ENCODE data around the gene R3HDML. TPM values are rescaled to one million over a fixed set of nuclear protein-coding genes. Genes with fewer than 3 reads are reported as not detected.

The R3HDML gene
- total and polyA plus RNA-seq, 2 of the 13 experiments (the other 11 are each of a cell fraction or from before 2014, with no cell fraction given) = not detected

DNA sequence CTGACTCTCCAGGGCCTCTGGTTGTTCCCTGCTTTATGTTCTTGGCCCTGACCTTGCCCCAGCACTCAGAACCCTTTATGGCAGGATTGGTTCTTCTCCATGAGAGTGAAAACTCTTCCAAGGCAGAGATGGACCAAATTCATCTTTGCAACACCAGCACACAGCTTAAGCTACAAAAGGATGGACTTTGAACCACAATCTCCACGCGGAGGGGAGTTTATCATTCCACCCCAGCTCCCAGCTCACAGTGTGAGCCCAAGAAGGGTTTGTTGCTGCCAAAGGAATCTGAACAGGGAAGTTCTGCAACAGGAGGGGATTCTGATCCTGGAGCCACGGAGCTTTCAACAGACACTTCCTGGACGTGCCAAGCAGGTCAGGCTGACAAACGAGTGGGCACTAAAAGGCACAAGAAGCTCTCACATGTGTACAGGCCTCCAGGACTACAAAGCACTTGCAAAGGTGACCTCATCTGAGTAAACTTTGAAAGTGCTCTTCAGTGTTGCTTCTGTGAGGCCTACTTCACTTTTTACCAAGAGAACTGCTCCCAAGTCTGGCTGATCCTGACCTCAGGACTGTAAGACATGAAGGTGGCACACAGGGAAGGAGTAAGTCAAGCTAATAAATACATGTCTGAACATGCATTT lies 34.7 kb upstream of the R3HDML start (continued):
- peak; percentile 69; the same call in 1 of the 2 replicates for TF ChIP-seq HMGXB3 (CRISPR knock-in tag; IDR thresholded peaks at IDR 0.05; ENCODE audit: borderline replicate concordance)
- no peak for TF ChIP-seq TRIM24 (CRISPR knock-in tag; IDR thresholded peaks at IDR 0.05)
- TF ChIP-seq, protein P1, sequence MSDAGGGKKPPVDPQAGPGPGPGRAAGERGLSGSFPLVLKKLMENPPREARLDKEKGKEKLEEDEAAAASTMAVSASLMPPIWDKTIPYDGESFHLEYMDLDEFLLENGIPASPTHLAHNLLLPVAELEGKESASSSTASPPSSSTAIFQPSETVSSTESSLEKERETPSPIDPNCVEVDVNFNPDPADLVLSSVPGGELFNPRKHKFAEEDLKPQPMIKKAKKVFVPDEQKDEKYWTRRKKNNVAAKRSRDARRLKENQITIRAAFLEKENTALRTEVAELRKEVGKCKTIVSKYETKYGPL (CRISPR knock-in tag; IDR thresholded peaks at IDR 0.05) = no peak
- TF ChIP-seq REPIN1 (CRISPR knock-in tag; IDR thresholded peaks at IDR 0.05; ENCODE audit: borderline replicate concordance, low read depth) = peak; percentile 71
- TF ChIP-seq ZFP91 (CRISPR knock-in tag; IDR thresholded peaks at IDR 0.05; ENCODE audit: borderline replicate concordance) = peak; percentile 80; the same call in 1 of the 2 replicates
- TF ChIP-seq ZNF136 (CRISPR knock-in tag; IDR thresholded peaks at IDR 0.05; ENCODE audit: low read depth) = peak; percentile 52; the same call in 1 of the 2 replicates
- no peak for TF ChIP-seq MXD1 (CRISPR knock-in tag; IDR thresholded peaks at IDR 0.05)
- TF ChIP-seq ZNF225 (CRISPR knock-in tag; IDR thresholded peaks at IDR 0.05) = peak; percentile 59; the same call in 1 of the 2 replicates
- no peak for TF ChIP-seq TAF15 (IDR thresholded peaks at IDR 0.05; ENCODE audit: low read depth, low read length, poor library complexity, severe bottlenecking)
- no peak for TF ChIP-seq ZSCAN25 (CRISPR knock-in tag; IDR thresholded peaks at IDR 0.05)
- 0 out of 2 replicates have a peak, but pooled peaks have one; percentile 46 for TF ChIP-seq ZNF816 (CRISPR knock-in tag; IDR thresholded peaks at IDR 0.05; ENCODE audit: borderline replicate concordance)
- peak in 1 of 2 experiments; percentile 35; a peak in 1 of 4 replicates for TF ChIP-seq ATF4 (CRISPR knock-in tag; IDR thresholded peaks at IDR 0.05)
- TF ChIP-seq ZNF264 (CRISPR knock-in tag; IDR thresholded peaks at IDR 0.05) = no peak; the same call in 1 of the 2 replicates
- peak; percentile 56; the same call in 1 of the 2 replicates for TF ChIP-seq ETV6 (CRISPR knock-in tag; conservative IDR thresholded peaks at IDR 0.05)
- TF ChIP-seq PRDM10 (CRISPR knock-in tag; IDR thresholded peaks at IDR 0.05; ENCODE audit: low read depth) = peak; percentile 49; the same call in 1 of the 2 replicates
- peak; percentile 94; the same call in 1 of the 2 replicates for TF ChIP-seq ZSCAN9 (CRISPR knock-in tag; IDR thresholded peaks at IDR 0.05; ENCODE audit: borderline replicate concordance)

All from HepG2 (cell line).